Spleen (tissue), 3 donors: Measurements from ENCODE around the gene TSHR.

ENCODE experiments used
- POLR2A ChIP-seq, 3 donors: fragments of 450-650 bp; IDR thresholded peaks; one replicate each; pipeline ENCODE4 v1.5.1; 2017; ENCODE audit warnings: antibody characterized with exemption in 3 of 3, mild to moderate bottlenecking in 1 of 3
- POLR2AphosphoS5 ChIP-seq, 3 donors: sonication (generic); formaldehyde crosslinking; IDR thresholded peaks; one replicate each; pipeline ENCODE4 v1.5.1; 2017; ENCODE audit warnings: antibody characterized with exemption in 3 of 3

GRCh38 chr14:80944861-80945617, 10.4 kb upstream of the TSHR start:
- no peak for TF ChIP-seq POLR2AphosphoS5 (IDR thresholded peaks at IDR 0.05)
- no peak for TF ChIP-seq POLR2A (IDR thresholded peaks at IDR 0.05)
